Mesendoderm (in vitro differentiated cells): Measurements from ENCODE around the gene ZBTB17.
A peak's percentile ranks its signal among the peaks of the same experiment; 100 is the strongest.

ENCODE experiments used
- DNase-seq: peaks from one replicate; pipeline ENCODE4 v3.0.0; 2013
- H2AK5ac ChIP-seq: 2 replicates; pipeline ENCODE4 v1.6.1; 2013; ENCODE audit warnings: low read length, inconsistent platforms
- H2BK120ac ChIP-seq: 2 replicates; pipeline ENCODE4 v1.6.1; 2013; ENCODE audit warnings: low read depth, mild to moderate bottlenecking, low read length, moderate library complexity, mixed read lengths
- H2BK15ac ChIP-seq: replicated peaks from 2 replicates; pipeline ENCODE4 v1.6.1; 2013; ENCODE audit warnings: low read depth, mild to moderate bottlenecking, moderate library complexity
- H2BK5ac ChIP-seq: 2 replicates; pipeline ENCODE4 v1.6.1; 2013; ENCODE audit warnings: low read length, inconsistent platforms
- H3K18ac ChIP-seq: 2 replicates; pipeline ENCODE4 v1.6.1; 2013; ENCODE audit warnings: mild to moderate bottlenecking, low read length, mixed read lengths
- H3K23ac ChIP-seq: one replicate; pipeline ENCODE4 v1.6.1; 2013; ENCODE audit warnings: low read length
- H3K27ac ChIP-seq: 2 replicates; pipeline ENCODE4 v1.5.1; 2013; ENCODE audit warnings: low read depth, mild to moderate bottlenecking, inconsistent platforms, low read length, moderate library complexity
- H3K27me3 ChIP-seq: 2 replicates; pipeline ENCODE4 v1.6.1; 2013; ENCODE audit warnings: low read length, control low read depth, mild to moderate bottlenecking, inconsistent platforms; ENCODE audit not compliant: insufficient read depth, poor library complexity
- H3K36me3 ChIP-seq: 2 replicates; pipeline ENCODE4 v1.6.1; 2013; ENCODE audit warnings: low read length, inconsistent platforms; ENCODE audit not compliant: control insufficient read depth, insufficient read depth
- H3K4ac ChIP-seq: one replicate; pipeline ENCODE4 v1.6.1; 2013; ENCODE audit warnings: low read depth, mild to moderate bottlenecking, low read length, moderate library complexity
- H3K4me1 ChIP-seq: 2 replicates; pipeline ENCODE4 v1.6.1; 2013; ENCODE audit warnings: low read depth, low read length, inconsistent platforms; ENCODE audit not compliant: control insufficient read depth
- H3K4me2 ChIP-seq: 2 replicates; pipeline ENCODE4 v1.6.1; 2013; ENCODE audit warnings: low read length
- H3K4me3 ChIP-seq: 2 replicates; pipeline ENCODE4 v1.5.1; 2013; ENCODE audit warnings: mild to moderate bottlenecking, low read length
- H3K56ac ChIP-seq: one replicate; pipeline ENCODE4 v1.6.1; 2013; ENCODE audit warnings: low read length
- H3K79me1 ChIP-seq: 2 replicates; pipeline ENCODE4 v1.6.1; 2013; ENCODE audit warnings: low read length, inconsistent platforms
- H3K79me2 ChIP-seq: 2 replicates; pipeline ENCODE4 v1.6.1; 2013; ENCODE audit warnings: mild to moderate bottlenecking, low read length; ENCODE audit not compliant: control insufficient read depth, insufficient read depth
- H3K9ac ChIP-seq: 2 replicates; pipeline ENCODE4 v1.6.1; 2013; ENCODE audit warnings: low read length, inconsistent platforms
- H4K5ac ChIP-seq: one replicate; pipeline ENCODE4 v1.6.1; 2013; ENCODE audit warnings: low read length
- H4K8ac ChIP-seq: one replicate; pipeline ENCODE4 v1.6.1; 2013; ENCODE audit warnings: low read depth, mild to moderate bottlenecking, control low read depth, low read length, moderate library complexity
- WGBS: extraction: QIAGEN DNeasy Blood & Tissue Kit; methylation state at CpG from one replicate; pipeline ENCODE4 v1.1.7; 2013; ENCODE audit warnings: low lambda C conversion rate, missing lambda C conversion rate; ENCODE audit not compliant: insufficient coverage; ENCODE audit errors: extremely low coverage; 5-methylcytosine and 5-hydroxymethylcytosine counted together

The ZBTB17 gene

GRCh38 chr1:15939181-15940109 lies 36.5 kb downstream of the ZBTB17 start:
- Histone ChIP-seq H3K4me3 (no peak overlapping the region), H3K36me3 (peaks cover 16% of the 10 kb centered on the region), H3K27me3 (no peaks in the 10 kb centered on the region), H4K5ac (no peak overlapping the region), H3K79me2 (no peaks in the 10 kb centered on the region), H3K56ac (no peak overlapping the region), H2BK5ac (no peak overlapping the region), H2AK5ac (no peak overlapping the region), H3K23ac (no peak overlapping the region), H3K4ac (no peak overlapping the region), H3K18ac (no peak overlapping the region), H3K4me1 (no peaks in the 10 kb centered on the region), H2BK120ac (no peak overlapping the region), H4K8ac (no peak overlapping the region), H3K4me2 (no peak overlapping the region), H3K27ac (no peak overlapping the region), H3K79me1 (peaks cover 2% of the 10 kb centered on the region), H2BK15ac (no peak overlapping the region), H3K9ac (no peak overlapping the region)
- DNase-seq, result no peak
- WGBS, result no CpG with 5 or more reads among the region's 17 CpGs

- no CpG with 5 or more reads among the region's 8 CpGs for WGBS
- H2BK120ac ChIP-seq, result no peak overlapping the region
- H3K9ac ChIP-seq, result no peak overlapping the region
- peaks cover 2% of the 10 kb centered on the region for H3K79me1 ChIP-seq
- no peak overlapping the region for H2BK15ac ChIP-seq
- no peak for DNase-seq
- no peak overlapping the region for H3K23ac ChIP-seq
- no peak overlapping the region for H3K4me2 ChIP-seq
- H2AK5ac ChIP-seq, result no peak overlapping the region
- H3K36me3 ChIP-seq, result peaks cover 16% of the 10 kb centered on the region
- no peak overlapping the region for H3K18ac ChIP-seq
- no peak overlapping the region for H3K4me3 ChIP-seq
- H3K79me2 ChIP-seq, result no peaks in the 10 kb centered on the region
- H4K5ac ChIP-seq, result no peak overlapping the region
- H2BK5ac ChIP-seq, result no peak overlapping the region
- H3K4me1 ChIP-seq, result no peaks in the 10 kb centered on the region
- H4K8ac ChIP-seq, result no peak overlapping the region
- no peak overlapping the region for H3K27ac ChIP-seq
- H3K27me3 ChIP-seq, result no peaks in the 10 kb centered on the region
- H3K4ac ChIP-seq, result no peak overlapping the region
- no peak overlapping the region for H3K56ac ChIP-seq
Observed at GRCh38 chr1:15938628-15939161, 37.2 kb downstream of the ZBTB17 start.

GRCh38 chr1:15937706-15938168 lies 38.2 kb downstream of the ZBTB17 start:
- H2BK120ac ChIP-seq, result no peak overlapping the region
- no peak overlapping the region for H3K4me2 ChIP-seq
- H4K5ac ChIP-seq, result no peak overlapping the region
- no peaks in the 10 kb centered on the region for H3K27me3 ChIP-seq
- DNase-seq, result peak; percentile 80
- H2AK5ac ChIP-seq, result no peak overlapping the region
- H3K9ac ChIP-seq, result no peak overlapping the region
- peaks cover 16% of the 10 kb centered on the region for H3K36me3 ChIP-seq
- peaks cover 2% of the 10 kb centered on the region for H3K79me1 ChIP-seq
- H3K18ac ChIP-seq, result no peak overlapping the region
- H3K4me3 ChIP-seq, result no peak overlapping the region
- H3K4ac ChIP-seq, result no peak overlapping the region
- H3K27ac ChIP-seq, result no peak overlapping the region
- no peak overlapping the region for H2BK15ac ChIP-seq
- no peak overlapping the region for H2BK5ac ChIP-seq
- no peak overlapping the region for H4K8ac ChIP-seq
- H3K23ac ChIP-seq, result no peak overlapping the region
- H3K79me2 ChIP-seq, result no peaks in the 10 kb centered on the region
- WGBS, result no CpG with 5 or more reads among the region's 14 CpGs
- H3K4me1 ChIP-seq, result no peaks in the 10 kb centered on the region
- H3K56ac ChIP-seq, result no peak overlapping the region

- peak overlapping the region; percentile 2 for H3K27ac ChIP-seq
- no peak for DNase-seq
Observed at GRCh38 chr1:15937146-15937545, 38.8 kb downstream of the ZBTB17 start.

GRCh38 chr1:15936025-15936424 lies 39.9 kb downstream of the ZBTB17 start:
- no CpG with 5 or more reads among the region's 10 CpGs for WGBS
- H4K5ac ChIP-seq, result no peak overlapping the region
- H2BK5ac ChIP-seq, result no peak overlapping the region
- no peak overlapping the region for H3K4ac ChIP-seq
- H2AK5ac ChIP-seq, result no peak overlapping the region
- H3K36me3 ChIP-seq, result peaks cover 13% of the 10 kb centered on the region
- H2BK15ac ChIP-seq, result no peak overlapping the region
- H3K4me3 ChIP-seq, result no peak overlapping the region
- H3K56ac ChIP-seq, result no peak overlapping the region
- H3K18ac ChIP-seq, result no peak overlapping the region
- no peak overlapping the region for H3K9ac ChIP-seq
- peaks cover 2% of the 10 kb centered on the region for H3K79me1 ChIP-seq
- no peak overlapping the region for H3K27ac ChIP-seq
- no peak overlapping the region for H2BK120ac ChIP-seq
- H3K4me1 ChIP-seq, result no peaks in the 10 kb centered on the region
- H3K79me2 ChIP-seq, result no peaks in the 10 kb centered on the region
- H3K23ac ChIP-seq, result no peak overlapping the region
- DNase-seq, result no peak
- no peak overlapping the region for H3K4me2 ChIP-seq
- no peaks in the 10 kb centered on the region for H3K27me3 ChIP-seq
- H4K8ac ChIP-seq, result no peak overlapping the region

More at GRCh38 chr1:15937146-15937545, 38.8 kb downstream of the ZBTB17 start:
- H2BK120ac ChIP-seq, result no peak overlapping the region
- H3K4me3 ChIP-seq, result no peak overlapping the region
- H4K5ac ChIP-seq, result no peak overlapping the region
- H3K23ac ChIP-seq, result no peak overlapping the region
- peaks cover 13% of the 10 kb centered on the region for H3K36me3 ChIP-seq
- no peaks in the 10 kb centered on the region for H3K79me2 ChIP-seq
- H2AK5ac ChIP-seq, result no peak overlapping the region
- no peaks in the 10 kb centered on the region for H3K27me3 ChIP-seq
- no CpG with 5 or more reads among the region's 7 CpGs for WGBS
- no peaks in the 10 kb centered on the region for H3K4me1 ChIP-seq
- no peak overlapping the region for H3K18ac ChIP-seq
- H3K4ac ChIP-seq, result no peak overlapping the region
- H2BK5ac ChIP-seq, result no peak overlapping the region
- no peak overlapping the region for H4K8ac ChIP-seq
- H3K9ac ChIP-seq, result no peak overlapping the region
- peaks cover 2% of the 10 kb centered on the region for H3K79me1 ChIP-seq
- H2BK15ac ChIP-seq, result no peak overlapping the region
- H3K4me2 ChIP-seq, result no peak overlapping the region
- peak overlapping the region; percentile 60 for H3K56ac ChIP-seq
